ENCODE results near the gene ITPR2. TPM values are rescaled to one million over a fixed set of nuclear protein-coding genes. Genes with fewer than 3 reads are reported as not detected.

The ITPR2 gene
- total and polyA plus RNA-seq, 2 of the 8 experiments (the other 6 are each of a cell fraction or from before 2014, with no cell fraction given), result 4.1 to 48.3 TPM

- TF ChIP-seq CHD7 (IDR thresholded peaks at IDR 0.05; ENCODE audit: insufficient replicate concordance, low read length) (no peak), NANOG (IDR thresholded peaks at IDR 0.05; ENCODE audit: insufficient read depth, low read depth, low read length, poor library complexity, severe bottlenecking) (no peak), SRF (IDR thresholded peaks at IDR 0.05; ENCODE audit: low read depth, low read length) (no peak), GABPA (IDR thresholded peaks at IDR 0.05; ENCODE audit: borderline replicate concordance, insufficient read depth, low read length) (no peak), BCL11A (IDR thresholded peaks at IDR 0.05; ENCODE audit: low read depth in 2 of 2, low read length in 2 of 2) (no peak), POLR2A (IDR thresholded peaks at IDR 0.05; ENCODE audit: control extremely low read depth in 1 of 2, low read depth in 2 of 2, low read length in 2 of 2) (no peak)
- TF ChIP-seq, protein P1, sequence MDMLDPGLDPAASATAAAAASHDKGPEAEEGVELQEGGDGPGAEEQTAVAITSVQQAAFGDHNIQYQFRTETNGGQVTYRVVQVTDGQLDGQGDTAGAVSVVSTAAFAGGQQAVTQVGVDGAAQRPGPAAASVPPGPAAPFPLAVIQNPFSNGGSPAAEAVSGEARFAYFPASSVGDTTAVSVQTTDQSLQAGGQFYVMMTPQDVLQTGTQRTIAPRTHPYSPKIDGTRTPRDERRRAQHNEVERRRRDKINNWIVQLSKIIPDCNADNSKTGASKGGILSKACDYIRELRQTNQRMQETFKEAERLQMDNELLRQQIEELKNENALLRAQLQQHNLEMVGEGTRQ (IDR thresholded peaks at IDR 0.05; ENCODE audit: low read length), result no peak
These were observed 113.1 kb downstream of the ITPR2 start (continued) for GRCh38 chr12:26719852-26720251.
